GM21381 (cell line): ENCODE data around the gene PPDPF.

Source experiments
- ATAC-seq: cut with Tn5 transposase; IDR thresholded peaks from one replicate; pipeline ENCODE4 v1.9.1; 2021; ENCODE audit warnings: mild to moderate bottlenecking, moderate library complexity; ENCODE audit not compliant: unreplicated experiment

Gene PPDPF

GRCh38 chr20:63536241-63536977, 15.8 kb downstream of the PPDPF start:
- ATAC-seq = no peak

- peak; percentile 15 for ATAC-seq
Observed at GRCh38 chr20:63536997-63537524, 16.5 kb downstream of the PPDPF start, which contains the start of gene PTK6. TSS of gene PTK6 (minus strand) at chr20:63537376. CDS start at chr20:63537314, 62 bp downstream.

GRCh38 chr20:63537525-63538203, 17.1 kb downstream of the PPDPF start:
- ATAC-seq = peak; percentile 83

- ATAC-seq = no peak
Observed at GRCh38 chr20:63538204-63539091, 17.9 kb downstream of the PPDPF start.

GRCh38 chr20:63539092-63539430, 18.5 kb downstream of the PPDPF start:
- no peak for ATAC-seq

- ATAC-seq = no peak
Observed at GRCh38 chr20:63539441-63540370, 19.1 kb downstream of the PPDPF start.

- ATAC-seq = no peak
Observed at GRCh38 chr20:63540417-63541186, 20.0 kb downstream of the PPDPF start.

GRCh38 chr20:63541371-63541770, 20.8 kb downstream of the PPDPF start:
- ATAC-seq = no peak

- ATAC-seq = no peak
Observed at GRCh38 chr20:63542031-63542559, 21.5 kb downstream of the PPDPF start.

- no peak for ATAC-seq
Observed at GRCh38 chr20:63542696-63543095, 22.1 kb downstream of the PPDPF start.

GRCh38 chr20:63543131-63543530, 22.6 kb downstream of the PPDPF start:
- ATAC-seq = no peak

GRCh38 chr20:63543733-63544132, 23.2 kb downstream of the PPDPF start:
- no peak for ATAC-seq

- no peak for ATAC-seq
Observed at GRCh38 chr20:63544241-63544957, 23.8 kb downstream of the PPDPF start.

GRCh38 chr20:63544958-63545516, 24.5 kb downstream of the PPDPF start:
- no peak for ATAC-seq

- ATAC-seq = no peak
Observed at GRCh38 chr20:63545814-63546213, 25.2 kb downstream of the PPDPF start.

- no peak for ATAC-seq
Observed at GRCh38 chr20:63546256-63546955, 25.8 kb downstream of the PPDPF start.

GRCh38 chr20:63546956-63547724, 26.6 kb downstream of the PPDPF start:
- ATAC-seq = no peak
